C4-2B (cell line): ENCODE results near the gene RAD21L1.

ENCODE experiments used
- CTCF ChIP-seq: fragments of 450-650 bp; conservative IDR thresholded peaks from 2 replicates; pipeline ENCODE4 v1.5.1; 2017; ENCODE audit warnings: mild to moderate bottlenecking
- ZFX ChIP-seq: fragments of 450-650 bp; IDR thresholded peaks from 2 replicates; pipeline ENCODE4 v1.6.1; 2017

- no peak for TF ChIP-seq CTCF
- TF ChIP-seq ZFX, result no peak
Observed at GRCh38 chr20:1293641-1294379, 68.0 kb downstream of the RAD21L1 start.
